Measurements from ENCODE around the gene TRPC3. TPM values are rescaled to one million over a fixed set of nuclear protein-coding genes. Genes with fewer than 3 reads are reported as not detected.

The TRPC3 gene
- total RNA-seq, 1 donor from 2014 or later: 0.82 TPM

- TF ChIP-seq, protein P1, sequence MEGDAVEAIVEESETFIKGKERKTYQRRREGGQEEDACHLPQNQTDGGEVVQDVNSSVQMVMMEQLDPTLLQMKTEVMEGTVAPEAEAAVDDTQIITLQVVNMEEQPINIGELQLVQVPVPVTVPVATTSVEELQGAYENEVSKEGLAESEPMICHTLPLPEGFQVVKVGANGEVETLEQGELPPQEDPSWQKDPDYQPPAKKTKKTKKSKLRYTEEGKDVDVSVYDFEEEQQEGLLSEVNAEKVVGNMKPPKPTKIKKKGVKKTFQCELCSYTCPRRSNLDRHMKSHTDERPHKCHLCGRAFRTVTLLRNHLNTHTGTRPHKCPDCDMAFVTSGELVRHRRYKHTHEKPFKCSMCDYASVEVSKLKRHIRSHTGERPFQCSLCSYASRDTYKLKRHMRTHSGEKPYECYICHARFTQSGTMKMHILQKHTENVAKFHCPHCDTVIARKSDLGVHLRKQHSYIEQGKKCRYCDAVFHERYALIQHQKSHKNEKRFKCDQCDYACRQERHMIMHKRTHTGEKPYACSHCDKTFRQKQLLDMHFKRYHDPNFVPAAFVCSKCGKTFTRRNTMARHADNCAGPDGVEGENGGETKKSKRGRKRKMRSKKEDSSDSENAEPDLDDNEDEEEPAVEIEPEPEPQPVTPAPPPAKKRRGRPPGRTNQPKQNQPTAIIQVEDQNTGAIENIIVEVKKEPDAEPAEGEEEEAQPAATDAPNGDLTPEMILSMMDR (conservative IDR thresholded peaks at IDR 0.05): no peak
- H3K27ac Mint-ChIP-seq (ENCODE audit: unreplicated experiment): no peak overlapping the region
- no peak overlapping the region for H3K4me3 Mint-ChIP-seq
- no peaks in the 10 kb centered on the region for H3K9me3 Mint-ChIP-seq
- H3K4me1 Mint-ChIP-seq: no peaks in the 10 kb centered on the region
- DNase-seq (ENCODE audit: low read depth, low spot score): no peak
- no peaks in the 10 kb centered on the region for H3K36me3 Mint-ChIP-seq (ENCODE audit: low read depth)
- H3K27me3 Mint-ChIP-seq (ENCODE audit: low read depth): no peaks in the 10 kb centered on the region
These were observed 13.4 kb downstream of the TRPC3 start for GRCh38 chr4:121938282-121939092.

DNA sequence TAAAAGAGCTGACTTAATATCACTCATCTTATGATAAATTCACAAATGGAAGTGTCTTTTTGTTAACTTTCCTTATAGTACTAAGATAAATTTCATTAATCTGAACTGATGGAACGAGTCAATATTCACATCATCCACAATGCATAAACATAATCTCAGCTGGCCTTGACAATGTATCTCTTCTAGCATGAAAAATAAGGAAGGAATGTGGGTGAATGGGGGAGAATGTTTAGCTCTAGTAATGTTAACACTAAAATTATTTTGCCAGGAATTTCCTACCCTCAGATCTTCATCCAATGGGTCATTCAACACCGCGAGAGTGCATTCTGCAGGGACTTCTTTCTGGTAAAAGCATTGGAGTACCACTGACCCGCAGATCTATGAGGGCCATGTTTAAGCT, 15.8 kb downstream of the TRPC3 start:
- Mint-ChIP-seq H3K4me1 (no peaks in the 10 kb centered on the region), H3K27ac (ENCODE audit: unreplicated experiment) (no peak overlapping the region), H3K9me3 (no peaks in the 10 kb centered on the region), H3K27me3 (ENCODE audit: low read depth) (no peaks in the 10 kb centered on the region), H3K36me3 (ENCODE audit: low read depth) (no peaks in the 10 kb centered on the region), H3K4me3 (no peak overlapping the region)
- no peak for DNase-seq (ENCODE audit: low read depth, low spot score)
- TF ChIP-seq, protein P1 (conservative IDR thresholded peaks at IDR 0.05): no peak

DNA sequence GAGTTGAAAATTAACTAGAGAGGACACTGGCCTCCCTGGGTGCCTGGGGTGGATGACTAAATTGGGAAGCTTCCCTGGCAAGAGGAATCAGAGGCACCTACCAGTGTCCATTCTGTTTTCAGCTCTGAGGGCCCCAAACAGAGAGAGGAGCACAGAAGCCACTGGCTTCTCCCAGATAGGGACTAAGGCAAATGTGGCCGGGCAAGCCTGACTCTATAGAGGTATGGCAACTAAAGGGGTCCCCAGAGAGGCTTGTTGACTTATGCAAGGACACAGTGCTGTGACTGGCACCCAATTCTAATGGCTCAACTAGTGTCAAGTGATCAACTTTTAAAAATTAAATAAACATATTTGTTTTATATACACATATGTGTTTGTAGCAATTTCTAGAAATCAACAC, 17.2 kb downstream of the TRPC3 start:
- Mint-ChIP-seq H3K27ac (ENCODE audit: unreplicated experiment) (no peak overlapping the region), H3K4me3 (no peak overlapping the region), H3K9me3 (no peaks in the 10 kb centered on the region), H3K4me1 (no peaks in the 10 kb centered on the region), H3K27me3 (ENCODE audit: low read depth) (no peaks in the 10 kb centered on the region), H3K36me3 (ENCODE audit: low read depth) (no peaks in the 10 kb centered on the region)
- TF ChIP-seq, protein P1 (conservative IDR thresholded peaks at IDR 0.05): no peak
- no peak for DNase-seq (ENCODE audit: low read depth, low spot score)

GRCh38 chr4:121932212-121932974, 19.5 kb downstream of the TRPC3 start:
- TF ChIP-seq, protein P1 (conservative IDR thresholded peaks at IDR 0.05): no peak
- Mint-ChIP-seq H3K9me3 (no peaks in the 10 kb centered on the region), H3K4me3 (no peak overlapping the region), H3K36me3 (ENCODE audit: low read depth) (no peaks in the 10 kb centered on the region), H3K27me3 (ENCODE audit: low read depth) (no peaks in the 10 kb centered on the region), H3K4me1 (no peaks in the 10 kb centered on the region), H3K27ac (ENCODE audit: unreplicated experiment) (no peak overlapping the region)
- no peak for DNase-seq (ENCODE audit: low read depth, low spot score)

DNA sequence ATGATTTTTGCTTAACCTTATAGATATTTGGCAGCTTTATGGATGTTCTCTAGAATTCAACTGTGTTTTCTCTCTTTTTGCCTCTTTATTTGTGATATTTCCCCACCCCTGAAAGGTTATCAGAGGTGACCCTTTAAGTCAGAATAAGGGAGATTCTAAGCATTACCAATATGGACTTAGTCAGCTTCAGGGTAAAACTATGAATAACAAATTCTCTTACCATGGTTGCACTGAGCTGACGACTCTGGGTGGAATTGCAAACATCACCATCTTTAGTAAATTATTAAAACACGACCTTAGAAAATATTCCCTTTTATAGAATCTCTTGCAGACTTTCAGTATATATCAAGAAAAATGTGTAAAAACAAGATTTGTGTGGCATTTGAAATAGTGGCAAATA, 21.6 kb downstream of the TRPC3 start:
- Mint-ChIP-seq H3K36me3 (ENCODE audit: low read depth) (no peaks in the 10 kb centered on the region), H3K4me1 (no peaks in the 10 kb centered on the region), H3K27ac (ENCODE audit: unreplicated experiment) (no peak overlapping the region), H3K9me3 (no peaks in the 10 kb centered on the region), H3K4me3 (no peak overlapping the region), H3K27me3 (ENCODE audit: low read depth) (no peaks in the 10 kb centered on the region)
- DNase-seq (ENCODE audit: low read depth, low spot score): no peak
- TF ChIP-seq, protein P1 (conservative IDR thresholded peaks at IDR 0.05): no peak

Data from neural crest cell (in vitro differentiated cells).